Activated T-helper 2 cell treated with anti-CD3 and anti-CD28 coated beads, Interferon-gamma antibody, Interleukin-2, Interleukin-4, amounts not matched to agents 10 μg/mL and 5 μg/mL and 100 μg/mL, durations not matched to agents 14 hours and 24 hours and 36 hours (primary cell): ENCODE measurements around the gene INPP4B. TPM values are rescaled to one million over a fixed set of nuclear protein-coding genes. Genes with fewer than 3 reads are reported as not detected.

Experiments used
- DNase-seq: peaks from one replicate; pipeline ENCODE4 v3.0.0; 2021; ENCODE audit warnings: low spot score
- H3K27ac Mint-ChIP-seq: one replicate; pipeline ENCODE4 v1.8.0; 2021; ENCODE audit warnings: mixed read lengths
- H3K27me3 Mint-ChIP-seq: one replicate; pipeline ENCODE4 v1.8.0; 2021; ENCODE audit warnings: low read depth, mixed read lengths
- H3K36me3 Mint-ChIP-seq: one replicate; pipeline ENCODE4 v1.8.0; 2021; ENCODE audit warnings: low read depth, mixed read lengths
- H3K4me1 Mint-ChIP-seq: one replicate; pipeline ENCODE4 v1.8.0; 2021; ENCODE audit warnings: low read depth, mixed read lengths
- H3K4me3 Mint-ChIP-seq: one replicate; pipeline ENCODE4 v1.8.0; 2021; ENCODE audit warnings: low read depth, mild to moderate bottlenecking, moderate library complexity, mixed read lengths
- H3K9me3 Mint-ChIP-seq: one replicate; pipeline ENCODE4 v1.8.0; 2021; ENCODE audit warnings: mixed read lengths
- intact Hi-C: fragments of 100-400 bp; cut with micrococcal nuclease; formaldehyde crosslinking; loops from one replicate; pipeline ENCODE4 v1.15.1; 2023
- total RNA-seq: library from RNA; stranded (reverse); gene quantifications from 2 replicates; pipeline ENCODE4 v1.2.3, GENCODE V29; 2022

The INPP4B gene
- total RNA-seq, 1 donor from 2014 or later: 64.8 TPM

GRCh38 chr4:142773505-142773904 is 72.6 kb downstream of the INPP4B start:
- no peak overlapping the region for H3K27ac Mint-ChIP-seq
- H3K36me3 Mint-ChIP-seq: no peaks in the 10 kb centered on the region
- DNase-seq: no peak
- H3K27me3 Mint-ChIP-seq: no peaks in the 10 kb centered on the region
- peaks cover 12% of the 10 kb centered on the region for H3K4me1 Mint-ChIP-seq
- H3K4me3 Mint-ChIP-seq: no peak overlapping the region
- intact Hi-C loops: no loop called here
- no peaks in the 10 kb centered on the region for H3K9me3 Mint-ChIP-seq

GRCh38 chr4:142762280-142762679 is 83.8 kb downstream of the INPP4B start:
- no peak overlapping the region for H3K4me3 Mint-ChIP-seq

GRCh38 chr4:142752202-142752786 is 93.8 kb downstream of the INPP4B start:
- H3K36me3 Mint-ChIP-seq: no peaks in the 10 kb centered on the region
- H3K27me3 Mint-ChIP-seq: no peaks in the 10 kb centered on the region
- no peak overlapping the region for H3K4me3 Mint-ChIP-seq
- no peaks in the 10 kb centered on the region for H3K9me3 Mint-ChIP-seq
- H3K27ac Mint-ChIP-seq: no peak overlapping the region
- H3K4me1 Mint-ChIP-seq: no peaks in the 10 kb centered on the region
- DNase-seq: no peak
- intact Hi-C loops: no loop called here

More at GRCh38 chr4:142762280-142762679, 83.8 kb downstream of the INPP4B start:
- H3K36me3 Mint-ChIP-seq: no peaks in the 10 kb centered on the region
- intact Hi-C loops: no loop called here
- DNase-seq: no peak
- H3K9me3 Mint-ChIP-seq: no peaks in the 10 kb centered on the region
- no peaks in the 10 kb centered on the region for H3K27me3 Mint-ChIP-seq
- H3K4me1 Mint-ChIP-seq: peaks cover 2% of the 10 kb centered on the region
- no peak overlapping the region for H3K27ac Mint-ChIP-seq

- no peak for DNase-seq
- H3K4me1 Mint-ChIP-seq: no peaks in the 10 kb centered on the region
- peaks cover 25% of the 10 kb centered on the region for H3K9me3 Mint-ChIP-seq
- H3K36me3 Mint-ChIP-seq: peaks cover 9% of the 10 kb centered on the region
- intact Hi-C loops: no loop called here
- no peak overlapping the region for H3K4me3 Mint-ChIP-seq
- H3K27me3 Mint-ChIP-seq: no peaks in the 10 kb centered on the region
- H3K27ac Mint-ChIP-seq: no peak overlapping the region
Measured at GRCh38 chr4:142743121-142743825, 102.8 kb downstream of the INPP4B start.

- Mint-ChIP-seq H3K4me1 (no peaks in the 10 kb centered on the region), H3K9me3 (peaks cover 25% of the 10 kb centered on the region), H3K27me3 (no peaks in the 10 kb centered on the region), H3K4me3 (no peak overlapping the region), H3K36me3 (peaks cover 9% of the 10 kb centered on the region), H3K27ac (no peak overlapping the region)
- DNase-seq: no peak
- intact Hi-C loops: no loop called here
Measured at GRCh38 chr4:142741995-142742394, 104.1 kb downstream of the INPP4B start.

GRCh38 chr4:142728233-142728632 is 117.9 kb downstream of the INPP4B start:
- H3K36me3 Mint-ChIP-seq: no peaks in the 10 kb centered on the region
- peaks cover 1% of the 10 kb centered on the region for H3K4me1 Mint-ChIP-seq
- DNase-seq: no peak
- no peaks in the 10 kb centered on the region for H3K27me3 Mint-ChIP-seq
- H3K4me3 Mint-ChIP-seq: no peak overlapping the region
- intact Hi-C loops: no loop called here
- H3K27ac Mint-ChIP-seq: no peak overlapping the region
- no peaks in the 10 kb centered on the region for H3K9me3 Mint-ChIP-seq

- Mint-ChIP-seq H3K9me3 (no peaks in the 10 kb centered on the region), H3K36me3 (no peaks in the 10 kb centered on the region), H3K27me3 (no peaks in the 10 kb centered on the region), H3K4me3 (no peak overlapping the region), H3K4me1 (peaks cover 2% of the 10 kb centered on the region), H3K27ac (no peak overlapping the region)
- DNase-seq: no peak
- intact Hi-C loops: no loop called here
Measured at GRCh38 chr4:142727149-142727548, 119.0 kb downstream of the INPP4B start.

GRCh38 chr4:142725886-142726285 is 120.2 kb downstream of the INPP4B start:
- no peak overlapping the region for H3K4me3 Mint-ChIP-seq
- DNase-seq: no peak
- H3K27ac Mint-ChIP-seq: no peak overlapping the region
- H3K36me3 Mint-ChIP-seq: no peaks in the 10 kb centered on the region
- intact Hi-C loops: no loop called here
- H3K27me3 Mint-ChIP-seq: no peaks in the 10 kb centered on the region
- no peaks in the 10 kb centered on the region for H3K9me3 Mint-ChIP-seq
- H3K4me1 Mint-ChIP-seq: peaks cover 4% of the 10 kb centered on the region

GRCh38 chr4:142721187-142721586 is 124.9 kb downstream of the INPP4B start:
- no peak overlapping the region for H3K4me3 Mint-ChIP-seq
- H3K27me3 Mint-ChIP-seq: no peaks in the 10 kb centered on the region
- intact Hi-C loops: loop anchor here (2.0 to 5.0 kb wide), 3 partner anchors 126 to 438 kb away; partner anchors contain the start of gene INPP4B
- DNase-seq: no peak
- peaks cover 4% of the 10 kb centered on the region for H3K36me3 Mint-ChIP-seq
- H3K27ac Mint-ChIP-seq: no peak overlapping the region
- peaks cover 7% of the 10 kb centered on the region for H3K9me3 Mint-ChIP-seq
- H3K4me1 Mint-ChIP-seq: peaks cover 11% of the 10 kb centered on the region

- Mint-ChIP-seq H3K4me1 (peaks cover 18% of the 10 kb centered on the region), H3K27ac (no peak overlapping the region), H3K27me3 (no peaks in the 10 kb centered on the region), H3K9me3 (peaks cover 12% of the 10 kb centered on the region), H3K36me3 (peaks cover 4% of the 10 kb centered on the region), H3K4me3 (no peak overlapping the region)
- no peak for DNase-seq
- intact Hi-C loops: loop anchor here (1.0 to 5.0 kb wide), 4 partner anchors 127 to 593 kb away; partner anchors contain the start of gene INPP4B
Measured at GRCh38 chr4:142719854-142720541, 126.1 kb downstream of the INPP4B start.

GRCh38 chr4:142718981-142719380 is 127.1 kb downstream of the INPP4B start:
- intact Hi-C loops: no loop called here
- peaks cover 22% of the 10 kb centered on the region for H3K4me1 Mint-ChIP-seq
- H3K27ac Mint-ChIP-seq: no peak overlapping the region
- peaks cover 12% of the 10 kb centered on the region for H3K9me3 Mint-ChIP-seq
- H3K4me3 Mint-ChIP-seq: no peak overlapping the region
- no peaks in the 10 kb centered on the region for H3K27me3 Mint-ChIP-seq
- H3K36me3 Mint-ChIP-seq: peaks cover 8% of the 10 kb centered on the region
- no peak for DNase-seq

GRCh38 chr4:142715727-142716126 is 130.4 kb downstream of the INPP4B start:
- H3K9me3 Mint-ChIP-seq: peaks cover 23% of the 10 kb centered on the region
- no peak for DNase-seq
- H3K27ac Mint-ChIP-seq: no peak overlapping the region
- H3K4me1 Mint-ChIP-seq: peaks cover 40% of the 10 kb centered on the region
- intact Hi-C loops: no loop called here
- H3K36me3 Mint-ChIP-seq: peaks cover 26% of the 10 kb centered on the region
- no peaks in the 10 kb centered on the region for H3K27me3 Mint-ChIP-seq
- no peak overlapping the region for H3K4me3 Mint-ChIP-seq
